Astrocyte (in vitro differentiated cells and primary cell): ENCODE measurements around the gene DCST2. TPM values are rescaled to one million over a fixed set of nuclear protein-coding genes. Genes with fewer than 3 reads are reported as not detected.

ENCODE experiments used
- DNase-seq: peaks from one replicate; pipeline ENCODE4 v3.0.0-alpha.2; 2010; ENCODE audit warnings: low read depth
- FAIRE-seq: peaks from 2 replicates; lab custom pipeline; 2011; peaks lifted over from hg19 to GRCh38; lab: Jason Lieb, UNC
- H2AFZ ChIP-seq: 2 replicates; pipeline ENCODE4 v1.6.0; 2012; ENCODE audit warnings: low read depth, low read length, inconsistent platforms
- H3K27ac ChIP-seq: 2 replicates; pipeline ENCODE4 v1.5.1; 2011; ENCODE audit warnings: low read depth, low read length, inconsistent platforms
- H3K27me3 ChIP-seq: 2 replicates; pipeline ENCODE4 v1.6.0; 2011; ENCODE audit warnings: low read length, inconsistent platforms; ENCODE audit not compliant: insufficient read depth
- H3K36me3 ChIP-seq: 2 replicates; pipeline ENCODE4 v1.5.1; 2011; ENCODE audit warnings: low read length, inconsistent platforms; ENCODE audit not compliant: insufficient read depth
- H3K4me1 ChIP-seq: 2 replicates; pipeline ENCODE4 v1.5.1; 2011; ENCODE audit warnings: low read length, inconsistent platforms; ENCODE audit not compliant: insufficient read depth
- H3K4me2 ChIP-seq: 2 replicates; pipeline ENCODE4 v1.6.0; 2012; ENCODE audit warnings: low read length, inconsistent platforms
- H3K4me3 ChIP-seq: 2 replicates; pipeline ENCODE4 v1.5.1; 2011; ENCODE audit warnings: low read depth, mild to moderate bottlenecking, low read length, inconsistent platforms; ENCODE audit not compliant: insufficient read depth
- H3K79me2 ChIP-seq: 2 replicates; pipeline ENCODE4 v1.6.0; 2012; ENCODE audit warnings: mild to moderate bottlenecking, low read length, inconsistent platforms; ENCODE audit not compliant: insufficient read depth
- H3K9ac ChIP-seq: 2 replicates; pipeline ENCODE4 v1.6.0; 2012; ENCODE audit warnings: mild to moderate bottlenecking, low read length, inconsistent platforms
- H3K9me3 ChIP-seq: 2 replicates; pipeline ENCODE4 v1.5.1; 2012; ENCODE audit warnings: low read depth, mild to moderate bottlenecking, low read length, inconsistent platforms; ENCODE audit not compliant: insufficient read depth
- H4K20me1 ChIP-seq: 2 replicates; pipeline ENCODE4 v1.6.0; 2012; ENCODE audit warnings: low read length, inconsistent platforms; ENCODE audit not compliant: insufficient read depth
- H3K27ac Mint-ChIP-seq: one replicate; pipeline ENCODE4 v1.8.0; 2021; ENCODE audit warnings: mild to moderate bottlenecking, mixed read lengths; ENCODE audit not compliant: unreplicated experiment
- H3K27me3 Mint-ChIP-seq: one replicate; pipeline ENCODE4 v1.8.0; 2021; ENCODE audit warnings: low read depth, mixed read lengths; ENCODE audit not compliant: unreplicated experiment
- H3K36me3 Mint-ChIP-seq: one replicate; pipeline ENCODE4 v1.8.0; 2021; ENCODE audit warnings: low read depth, mixed read lengths; ENCODE audit not compliant: unreplicated experiment
- H3K4me1 Mint-ChIP-seq: one replicate; pipeline ENCODE4 v1.8.0; 2021; ENCODE audit warnings: low read depth, mixed read lengths; ENCODE audit not compliant: unreplicated experiment
- H3K4me3 Mint-ChIP-seq: one replicate; pipeline ENCODE4 v1.8.0; 2021; ENCODE audit warnings: mild to moderate bottlenecking, moderate library complexity, mixed read lengths; ENCODE audit not compliant: unreplicated experiment
- H3K9me3 Mint-ChIP-seq: one replicate; pipeline ENCODE4 v1.8.0; 2021; ENCODE audit warnings: mild to moderate bottlenecking, mixed read lengths; ENCODE audit not compliant: unreplicated experiment
- EZH2 ChIP-seq: IDR thresholded peaks from 2 replicates; pipeline ENCODE4 v1.6.1; 2012; ENCODE audit warnings: mild to moderate bottlenecking, low read length, inconsistent platforms; ENCODE audit not compliant: insufficient read depth
- total RNA-seq: library from RNA; stranded (reverse); gene quantifications from 2 replicates; pipeline ENCODE4 v1.2.1, GENCODE V29; 2021
- TF ChIP-seq, protein P1 (sequence below): IDR thresholded peaks from 2 replicates; pipeline ENCODE4 v1.5.1; 2011; ENCODE audit warnings: low read depth, mild to moderate bottlenecking, inconsistent platforms, low read length, moderate library complexity; ENCODE audit not compliant: insufficient read depth

The DCST2 gene
- total RNA-seq, 1 donor from 2014 or later = 0.34 TPM

DNA sequence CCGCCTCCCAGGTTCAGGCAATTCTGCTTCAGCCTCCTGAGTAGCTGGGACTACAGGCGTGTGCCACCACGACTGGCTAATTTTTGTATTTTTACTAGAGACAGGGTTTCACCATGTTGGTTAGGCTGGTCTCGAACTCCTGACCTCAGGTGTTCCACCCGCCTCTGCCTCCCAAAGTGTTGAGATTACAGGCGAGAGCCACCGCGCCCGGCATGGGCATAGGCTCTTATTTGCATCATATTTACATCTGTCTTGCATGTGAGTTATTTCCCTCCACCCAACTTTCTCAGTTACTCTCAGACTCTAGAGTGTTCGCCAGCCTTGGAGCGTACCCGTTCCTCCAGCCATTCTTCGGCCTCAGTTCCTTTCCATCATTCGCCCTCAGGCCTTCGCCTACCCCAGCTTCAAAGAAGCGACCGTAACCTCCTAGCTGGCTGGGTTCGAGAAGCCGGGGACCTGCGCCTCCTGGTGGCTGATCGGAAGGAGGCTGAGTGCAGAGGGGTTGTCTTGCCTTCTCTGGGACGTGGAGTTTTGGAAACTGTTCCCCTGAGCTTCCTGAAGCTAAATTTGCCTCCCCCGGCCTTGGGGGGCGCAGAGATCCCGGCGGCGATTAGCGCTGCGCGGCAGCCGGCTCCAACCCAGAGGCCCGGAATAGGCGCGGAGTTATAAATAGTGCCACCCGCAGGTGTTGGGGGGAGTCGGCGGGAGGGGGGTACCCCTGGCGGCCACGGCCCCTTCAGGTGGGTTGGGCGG lies 34.6 kb downstream of the DCST2 start:
- H3K4me1 Mint-ChIP-seq = peaks cover 16% of the 10 kb centered on the region
- peak overlapping the region; percentile 71 for H3K4me3 Mint-ChIP-seq
- no peaks in the 10 kb centered on the region for H3K27me3 ChIP-seq
- TF ChIP-seq, protein P1, sequence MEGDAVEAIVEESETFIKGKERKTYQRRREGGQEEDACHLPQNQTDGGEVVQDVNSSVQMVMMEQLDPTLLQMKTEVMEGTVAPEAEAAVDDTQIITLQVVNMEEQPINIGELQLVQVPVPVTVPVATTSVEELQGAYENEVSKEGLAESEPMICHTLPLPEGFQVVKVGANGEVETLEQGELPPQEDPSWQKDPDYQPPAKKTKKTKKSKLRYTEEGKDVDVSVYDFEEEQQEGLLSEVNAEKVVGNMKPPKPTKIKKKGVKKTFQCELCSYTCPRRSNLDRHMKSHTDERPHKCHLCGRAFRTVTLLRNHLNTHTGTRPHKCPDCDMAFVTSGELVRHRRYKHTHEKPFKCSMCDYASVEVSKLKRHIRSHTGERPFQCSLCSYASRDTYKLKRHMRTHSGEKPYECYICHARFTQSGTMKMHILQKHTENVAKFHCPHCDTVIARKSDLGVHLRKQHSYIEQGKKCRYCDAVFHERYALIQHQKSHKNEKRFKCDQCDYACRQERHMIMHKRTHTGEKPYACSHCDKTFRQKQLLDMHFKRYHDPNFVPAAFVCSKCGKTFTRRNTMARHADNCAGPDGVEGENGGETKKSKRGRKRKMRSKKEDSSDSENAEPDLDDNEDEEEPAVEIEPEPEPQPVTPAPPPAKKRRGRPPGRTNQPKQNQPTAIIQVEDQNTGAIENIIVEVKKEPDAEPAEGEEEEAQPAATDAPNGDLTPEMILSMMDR = peak; percentile 85
- TF ChIP-seq EZH2 = no peak
- H3K27ac Mint-ChIP-seq = peak overlapping the region; percentile 79
- no peak for FAIRE-seq
- no peak overlapping the region for H3K27ac ChIP-seq
- no peaks in the 10 kb centered on the region for H3K9me3 ChIP-seq
- no peak overlapping the region for H2AFZ ChIP-seq
- H3K27me3 Mint-ChIP-seq = no peaks in the 10 kb centered on the region
- peak overlapping the region; percentile 21 for H3K4me3 ChIP-seq
- peaks cover 11% of the 10 kb centered on the region for H3K79me2 ChIP-seq
- no peak for DNase-seq
- H4K20me1 ChIP-seq = no peaks in the 10 kb centered on the region
- no peaks in the 10 kb centered on the region for H3K36me3 ChIP-seq
- H3K4me1 ChIP-seq = peaks cover 13% of the 10 kb centered on the region
- peak overlapping the region; percentile 92 for H3K4me2 ChIP-seq
- peak overlapping the region; percentile 36 for H3K9ac ChIP-seq
- H3K9me3 Mint-ChIP-seq = no peaks in the 10 kb centered on the region
- H3K36me3 Mint-ChIP-seq = no peaks in the 10 kb centered on the region

GRCh38 chr1:154998201-154998780 lies 35.3 kb downstream of the DCST2 start:
- peak overlapping the region; percentile 1 for H3K4me3 Mint-ChIP-seq
- DNase-seq = no peak
- FAIRE-seq = no peak
- Histone ChIP-seq H3K4me2 (no peak overlapping the region), H4K20me1 (no peaks in the 10 kb centered on the region), H3K9me3 (no peaks in the 10 kb centered on the region), H3K27ac (no peak overlapping the region), H3K79me2 (peaks cover 6% of the 10 kb centered on the region), H3K27me3 (no peaks in the 10 kb centered on the region), H3K4me3 (no peak overlapping the region), H2AFZ (no peak overlapping the region), H3K9ac (no peak overlapping the region), H3K36me3 (no peaks in the 10 kb centered on the region), H3K4me1 (peaks cover 20% of the 10 kb centered on the region)
- H3K4me1 Mint-ChIP-seq = peaks cover 23% of the 10 kb centered on the region
- no peaks in the 10 kb centered on the region for H3K36me3 Mint-ChIP-seq
- TF ChIP-seq, protein P1 = no peak
- TF ChIP-seq EZH2 = no peak
- no peaks in the 10 kb centered on the region for H3K9me3 Mint-ChIP-seq
- H3K27ac Mint-ChIP-seq = peak overlapping the region; percentile 79
- H3K27me3 Mint-ChIP-seq = no peaks in the 10 kb centered on the region
